Spleen (tissue), 7 donors: ENCODE measurements around the gene ATXN8OS.

Experiments used
- CTCF ChIP-seq, 11 experiments: fragments of 200-600 bp in 7 of 11; fragments of 450-650 bp in 4 of 11; sonication (generic) in 4 of 11; IDR thresholded peaks in 8 of 11; conservative IDR thresholded peaks in 3 of 11; 1 replicate in 7 of 11; 2 replicates in 4 of 11; pipeline versions ENCODE4 v1.4.0 to v1.8.0; 2016 to 2021; ENCODE audit warnings: antibody characterized with exemption in 11 of 11, inconsistent platforms in 4 of 11, mild to moderate bottlenecking in 1 of 11
- POLR2A ChIP-seq, 3 donors: fragments of 450-650 bp; IDR thresholded peaks; one replicate each; pipeline ENCODE4 v1.5.1; 2017; ENCODE audit warnings: antibody characterized with exemption in 3 of 3, mild to moderate bottlenecking in 1 of 3
- donor health status: DM: no; HTN: no; CAD: no; lungs with moderate emphysema.
- donor health status: DM: no; HTN: no; CAD: no.
- donor health status: DM: no; HTN: no; CAD: no.

GRCh38 chr13:70108356-70109105, 905 bp downstream of the ATXN8OS start, which contains the start of gene KLHL1:
- no peak for TF ChIP-seq CTCF (IDR thresholded peaks at IDR 0.05 in 8 of 11, conservative IDR thresholded peaks at IDR 0.05 in 3 of 11)
- TF ChIP-seq POLR2A (IDR thresholded peaks at IDR 0.05) = no peak
